IgD-negative memory B cell (primary cell): ENCODE data around the gene FBXO38. TPM values are rescaled to one million over a fixed set of nuclear protein-coding genes. Genes with fewer than 3 reads are reported as not detected.
"Not testable (repeated sequence)": the region's sequence is repeated elsewhere in the genome, so short reads cannot be mapped to it uniquely, and the experiment has no call there.

ENCODE experiments used
- H3K27ac Mint-ChIP-seq, 3 donors: one replicate each; pipeline ENCODE4 v1.8.0; 2020 to 2022; ENCODE audit warnings: mild to moderate bottlenecking in 3 of 3, mixed read lengths in 3 of 3, moderate library complexity in 1 of 3
- H3K27me3 Mint-ChIP-seq: one replicate; pipeline ENCODE4 v1.8.0; 2021; ENCODE audit warnings: mixed read lengths
- H3K36me3 Mint-ChIP-seq: one replicate; pipeline ENCODE4 v1.8.0; 2020; ENCODE audit warnings: mild to moderate bottlenecking, mixed read lengths
- H3K4me1 Mint-ChIP-seq, 3 donors: one replicate each; pipeline ENCODE4 v1.8.0; 2020 to 2022; ENCODE audit warnings: mixed read lengths in 3 of 3, mild to moderate bottlenecking in 1 of 3
- H3K4me3 Mint-ChIP-seq, 4 donors: one replicate each; pipeline ENCODE4 v1.8.0; 2020 to 2022; ENCODE audit warnings: mild to moderate bottlenecking in 4 of 4, mixed read lengths in 4 of 4, moderate library complexity in 3 of 4
- H3K9me3 Mint-ChIP-seq, 3 donors: one replicate each; pipeline ENCODE4 v1.8.0; 2020 to 2021; ENCODE audit warnings: mixed read lengths in 3 of 3, mild to moderate bottlenecking in 1 of 3
- polyA plus RNA-seq: library from polyadenylated mRNA; unstranded; fragments of 300-500 nt; fragmentation: Illumina TruSeq; gene quantifications from one replicate; pipeline ENCODE4 v1.2.3, GENCODE V29; 2021

The FBXO38 gene
- polyA plus RNA-seq, 1 donor from 2014 or later, result 20.1 TPM

DNA sequence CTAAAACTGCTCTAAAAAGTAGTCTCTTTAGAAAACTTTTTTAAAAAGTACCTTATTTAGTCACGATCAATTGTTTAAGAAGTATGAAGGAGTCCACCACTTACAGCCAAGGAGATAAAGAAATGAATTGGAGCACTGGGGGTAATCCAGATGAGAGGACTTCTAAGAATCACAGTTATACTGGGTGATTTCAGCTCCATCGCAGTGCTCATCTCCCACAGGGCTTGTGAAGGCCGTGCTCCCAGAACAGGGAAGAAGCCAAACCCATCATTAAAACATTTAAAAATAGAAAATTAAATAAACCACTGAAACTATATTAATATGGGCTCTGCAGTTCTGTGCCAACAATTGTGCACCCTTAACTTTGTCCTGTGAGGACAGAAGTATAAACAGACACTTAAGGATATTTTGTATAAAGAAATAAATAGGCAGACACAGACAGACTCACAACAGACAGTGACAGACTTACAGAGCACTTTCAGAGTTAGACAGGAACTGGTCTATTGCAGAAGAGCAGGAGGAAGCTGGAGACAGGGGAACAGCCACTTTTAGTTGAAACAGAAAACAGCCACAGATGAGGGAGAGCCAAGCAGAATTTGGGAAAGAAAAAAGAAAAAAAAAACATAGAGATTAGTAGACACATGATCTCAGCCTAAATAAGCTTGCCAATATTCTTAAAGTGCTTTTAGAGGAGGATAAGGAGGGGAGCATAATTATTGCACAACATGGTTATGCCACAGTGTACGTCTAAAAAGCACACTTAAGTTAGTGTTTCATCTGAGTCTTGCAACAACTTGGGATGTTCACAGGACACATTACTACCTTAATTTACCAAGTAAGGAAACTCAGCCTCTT, 81.8 kb downstream of the FBXO38 start:
- peaks cover 4% of the 10 kb centered on the region for H3K27me3 Mint-ChIP-seq
- no peaks in the 10 kb centered on the region for H3K4me1 Mint-ChIP-seq
- H3K4me3 Mint-ChIP-seq, result no peak overlapping the region
- H3K36me3 Mint-ChIP-seq, result no peaks in the 10 kb centered on the region
- H3K27ac Mint-ChIP-seq, result no peak overlapping the region
- H3K9me3 Mint-ChIP-seq, result peaks cover 0 to 4% (median 0%) of the 10 kb centered on the region in 3 donors

DNA sequence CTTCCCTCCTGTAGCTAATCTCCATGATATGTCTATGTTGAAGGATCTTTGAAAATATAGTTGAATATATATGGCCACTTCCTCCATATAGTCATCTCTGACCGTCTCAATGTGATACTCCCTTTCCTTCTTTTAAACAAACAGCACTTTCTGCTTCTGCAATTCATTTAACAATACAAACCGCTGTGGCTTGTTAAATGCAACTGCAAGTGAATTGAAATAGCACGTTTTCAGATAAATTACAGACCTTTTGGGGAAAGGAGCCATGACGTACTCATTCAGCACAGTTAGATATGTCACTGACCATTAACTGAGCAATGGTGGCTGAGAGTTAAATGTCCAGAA, 82.5 kb downstream of the FBXO38 start:
- H3K27me3 Mint-ChIP-seq, result peaks cover 4% of the 10 kb centered on the region
- no peak overlapping the region for H3K4me3 Mint-ChIP-seq
- no peaks in the 10 kb centered on the region for H3K36me3 Mint-ChIP-seq
- no peak overlapping the region for H3K27ac Mint-ChIP-seq
- H3K4me1 Mint-ChIP-seq, result no peaks in the 10 kb centered on the region
- H3K9me3 Mint-ChIP-seq, result peaks cover 0 to 4% (median 0%) of the 10 kb centered on the region in 3 donors

DNA sequence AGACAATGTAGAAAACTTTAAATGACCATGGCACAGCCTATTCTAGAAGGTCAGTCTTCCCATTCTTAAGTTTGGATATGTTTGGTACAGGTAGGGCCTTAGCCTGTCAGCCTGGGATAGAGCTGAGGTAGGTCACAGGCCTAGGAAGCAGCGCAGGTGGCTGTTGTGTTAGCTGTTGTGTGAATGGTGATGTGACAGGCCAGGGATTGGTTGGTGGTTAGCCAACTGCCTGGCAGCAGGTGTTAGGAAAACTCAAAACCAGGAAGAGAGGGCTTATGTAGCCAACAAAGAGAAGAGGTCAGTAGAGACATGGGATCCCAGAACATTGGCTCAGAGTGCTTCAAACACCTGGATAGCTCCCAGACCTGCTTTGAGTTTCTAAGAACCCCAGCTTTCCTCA, 84.2 kb downstream of the FBXO38 start:
- Mint-ChIP-seq H3K4me3 (no peak overlapping the region), H3K4me1 (no peaks in the 10 kb centered on the region), H3K27me3 (peaks cover 3% of the 10 kb centered on the region), H3K36me3 (no peaks in the 10 kb centered on the region), H3K27ac (no peak overlapping the region), H3K9me3 (peaks cover 0 to 4% (median 0%) of the 10 kb centered on the region in 3 donors)

DNA sequence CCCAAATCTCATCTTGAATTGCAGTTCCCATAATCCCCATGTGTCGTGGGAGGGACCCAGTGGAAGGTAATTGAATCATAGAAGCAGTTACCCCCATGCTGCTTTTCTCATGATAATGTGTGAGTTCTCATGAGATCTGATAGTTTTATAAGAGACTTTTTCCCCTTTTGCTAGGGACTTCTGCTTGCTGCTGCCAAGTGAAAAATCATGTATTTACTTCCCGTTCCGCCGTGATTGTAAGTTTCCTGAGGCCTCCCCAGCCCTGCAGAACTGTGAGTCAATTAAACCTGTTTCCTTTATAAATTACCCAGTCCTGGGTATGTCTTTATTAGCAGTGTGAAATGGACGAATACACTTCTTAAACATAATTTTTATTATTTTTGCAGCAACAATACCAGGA, 85.0 kb downstream of the FBXO38 start:
- not testable (repeated sequence) for H3K27ac Mint-ChIP-seq, H3K4me1 Mint-ChIP-seq, H3K4me3 Mint-ChIP-seq, H3K9me3 Mint-ChIP-seq, H3K27me3 Mint-ChIP-seq, H3K36me3 Mint-ChIP-seq

DNA sequence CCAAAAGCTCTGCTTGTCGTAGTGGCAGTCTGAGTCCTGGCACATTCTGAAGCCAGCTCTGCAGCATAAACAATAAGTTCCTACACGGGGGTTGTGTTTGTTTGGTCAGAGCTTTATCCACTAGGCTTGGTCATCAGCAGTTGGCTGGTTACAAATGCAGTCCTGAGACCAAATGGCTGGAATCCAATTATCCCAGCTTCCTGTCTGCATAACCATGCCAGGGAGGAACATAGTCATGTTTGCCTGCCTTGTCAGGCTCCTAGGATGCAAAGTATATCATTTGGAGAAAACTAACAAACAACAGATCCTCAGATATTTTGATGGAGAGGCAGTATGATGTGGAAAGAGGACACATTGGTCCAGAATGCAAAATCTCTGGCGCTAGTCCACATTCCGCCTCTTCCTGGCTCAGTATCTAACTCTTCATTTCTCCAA, 85.8 kb downstream of the FBXO38 start:
- Mint-ChIP-seq H3K4me3 (no peak overlapping the region), H3K4me1 (no peaks in the 10 kb centered on the region), H3K9me3 (peaks cover 0 to 4% (median 0%) of the 10 kb centered on the region in 3 donors), H3K27ac (no peak overlapping the region), H3K36me3 (no peaks in the 10 kb centered on the region), H3K27me3 (peaks cover 3% of the 10 kb centered on the region)

DNA sequence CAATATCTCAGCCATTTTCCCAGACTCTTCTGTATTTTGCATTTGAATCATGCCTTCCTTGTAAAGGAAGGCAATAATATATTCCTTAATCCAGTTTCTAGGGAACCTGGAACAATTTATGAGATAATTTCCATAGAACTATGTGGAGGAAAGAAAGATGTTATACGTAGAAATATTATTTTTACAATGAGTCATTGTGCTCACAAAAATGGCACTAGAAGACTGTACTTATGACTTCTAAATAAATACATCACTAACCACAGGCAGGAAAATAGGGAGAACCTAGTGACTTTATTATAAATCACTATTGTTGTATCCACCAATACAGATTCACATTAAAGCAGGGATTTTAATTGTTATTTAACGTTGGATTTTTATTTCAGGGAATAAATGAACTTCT, 87.6 kb downstream of the FBXO38 start:
- Mint-ChIP-seq H3K4me1 (no peaks in the 10 kb centered on the region), H3K4me3 (no peak overlapping the region), H3K27ac (no peak overlapping the region), H3K9me3 (peaks cover 0 to 4% (median 0%) of the 10 kb centered on the region in 3 donors), H3K36me3 (no peaks in the 10 kb centered on the region), H3K27me3 (peaks cover 2% of the 10 kb centered on the region)

DNA sequence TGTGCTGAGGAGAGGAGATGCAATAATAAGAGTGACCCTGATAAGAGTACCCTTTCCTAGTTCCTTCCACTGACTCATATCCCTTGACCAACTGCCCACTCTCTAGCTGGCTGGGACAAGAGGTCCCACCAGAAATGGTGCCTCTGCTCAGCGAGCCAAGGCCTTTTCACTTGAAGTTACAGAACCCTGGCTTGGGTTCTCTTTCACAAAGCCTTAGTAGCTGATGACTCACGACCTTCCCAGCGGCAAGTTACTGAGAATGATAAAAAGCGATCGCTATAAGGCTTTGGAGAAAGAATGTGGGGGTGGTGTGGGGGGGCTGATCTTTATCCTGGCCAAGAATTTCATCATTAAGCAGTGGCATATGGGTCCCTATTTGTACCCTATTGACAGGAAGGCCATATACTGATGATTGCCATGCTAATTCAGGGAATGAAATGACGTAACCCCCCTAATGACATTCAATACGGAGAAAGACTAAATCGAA, 90.3 kb downstream of the FBXO38 start:
- peaks cover 0 to 2% (median 0%) of the 10 kb centered on the region in 3 donors for H3K9me3 Mint-ChIP-seq
- H3K4me3 Mint-ChIP-seq, result no peak overlapping the region
- peaks cover 14% of the 10 kb centered on the region for H3K27me3 Mint-ChIP-seq
- H3K4me1 Mint-ChIP-seq, result no peaks in the 10 kb centered on the region
- no peaks in the 10 kb centered on the region for H3K36me3 Mint-ChIP-seq
- H3K27ac Mint-ChIP-seq, result no peak overlapping the region

DNA sequence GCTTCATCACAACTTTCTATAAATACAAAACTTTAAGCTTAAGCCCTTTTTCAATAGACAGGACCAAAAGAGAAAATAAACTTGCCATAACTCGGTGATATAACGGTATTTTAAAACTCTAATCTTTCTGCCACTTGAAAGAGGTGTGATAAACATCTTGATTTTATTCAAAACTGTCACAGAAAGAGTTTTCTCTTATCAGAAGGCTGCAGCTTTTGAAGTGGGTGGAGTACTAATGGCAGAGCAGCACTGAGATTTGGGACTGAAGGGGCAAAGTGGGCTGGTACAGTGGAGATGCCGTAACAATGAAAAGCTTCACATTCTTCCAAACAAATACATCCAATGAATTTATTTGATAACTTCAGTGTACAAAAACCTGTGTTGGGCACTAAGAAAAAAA, 92.5 kb downstream of the FBXO38 start:
- H3K9me3 Mint-ChIP-seq, result no peaks in the 10 kb centered on the region
- H3K4me3 Mint-ChIP-seq, result no peak overlapping the region
- no peaks in the 10 kb centered on the region for H3K4me1 Mint-ChIP-seq
- H3K27me3 Mint-ChIP-seq, result peaks cover 15% of the 10 kb centered on the region
- H3K36me3 Mint-ChIP-seq, result no peaks in the 10 kb centered on the region
- H3K27ac Mint-ChIP-seq, result no peak overlapping the region

DNA sequence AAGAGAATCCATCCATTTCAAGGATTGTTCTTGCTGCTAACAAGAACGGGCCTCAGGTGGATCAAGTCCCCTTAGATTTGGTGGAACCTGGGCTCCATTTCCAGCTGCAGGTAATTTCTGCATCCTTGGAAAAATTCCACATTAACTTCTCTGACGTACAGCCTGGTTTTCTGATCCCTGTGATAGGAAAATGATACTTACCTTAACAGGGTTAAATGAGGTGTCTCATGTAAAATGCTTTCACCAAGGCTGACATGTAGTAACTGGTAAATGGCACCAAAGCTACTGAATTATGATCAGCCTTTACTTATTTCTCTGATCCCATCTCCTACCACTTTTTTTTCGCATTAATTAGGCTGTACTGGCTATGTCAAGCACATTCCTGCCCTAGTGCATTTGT, 93.7 kb downstream of the FBXO38 start:
- H3K27me3 Mint-ChIP-seq, result peaks cover 15% of the 10 kb centered on the region
- H3K9me3 Mint-ChIP-seq, result no peaks in the 10 kb centered on the region
- no peak overlapping the region for H3K27ac Mint-ChIP-seq
- H3K4me3 Mint-ChIP-seq, result no peak overlapping the region
- H3K4me1 Mint-ChIP-seq, result peaks cover 0 to 1% (median 0%) of the 10 kb centered on the region in 3 donors
- no peaks in the 10 kb centered on the region for H3K36me3 Mint-ChIP-seq

DNA sequence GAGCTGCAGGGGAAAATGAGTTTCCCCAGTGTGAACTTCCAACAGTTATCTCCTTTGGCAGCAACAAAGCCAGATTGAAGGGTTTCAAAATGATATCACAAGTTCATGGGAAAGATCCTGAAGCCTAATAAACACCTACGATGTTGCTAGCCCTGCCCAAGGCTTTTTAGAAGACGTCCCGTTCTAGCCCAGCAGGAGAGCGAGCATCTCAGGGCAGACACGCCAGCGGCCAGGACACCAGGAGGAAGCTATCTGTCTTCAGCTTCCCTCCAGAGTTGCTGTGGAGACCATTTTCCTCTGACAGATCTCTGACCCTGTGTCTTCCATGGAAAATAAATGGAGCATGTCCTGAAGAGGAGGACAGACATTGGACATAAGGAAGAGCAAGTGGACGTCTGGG, 98.4 kb downstream of the FBXO38 start:
- Mint-ChIP-seq H3K27me3 (peaks cover 13% of the 10 kb centered on the region), H3K4me1 (peaks cover 0 to 4% (median 1%) of the 10 kb centered on the region in 3 donors), H3K9me3 (no peaks in the 10 kb centered on the region), H3K36me3 (no peaks in the 10 kb centered on the region), H3K27ac (peak overlapping the region in 1 of 3 donors; percentile 57), H3K4me3 (no peak overlapping the region)

DNA sequence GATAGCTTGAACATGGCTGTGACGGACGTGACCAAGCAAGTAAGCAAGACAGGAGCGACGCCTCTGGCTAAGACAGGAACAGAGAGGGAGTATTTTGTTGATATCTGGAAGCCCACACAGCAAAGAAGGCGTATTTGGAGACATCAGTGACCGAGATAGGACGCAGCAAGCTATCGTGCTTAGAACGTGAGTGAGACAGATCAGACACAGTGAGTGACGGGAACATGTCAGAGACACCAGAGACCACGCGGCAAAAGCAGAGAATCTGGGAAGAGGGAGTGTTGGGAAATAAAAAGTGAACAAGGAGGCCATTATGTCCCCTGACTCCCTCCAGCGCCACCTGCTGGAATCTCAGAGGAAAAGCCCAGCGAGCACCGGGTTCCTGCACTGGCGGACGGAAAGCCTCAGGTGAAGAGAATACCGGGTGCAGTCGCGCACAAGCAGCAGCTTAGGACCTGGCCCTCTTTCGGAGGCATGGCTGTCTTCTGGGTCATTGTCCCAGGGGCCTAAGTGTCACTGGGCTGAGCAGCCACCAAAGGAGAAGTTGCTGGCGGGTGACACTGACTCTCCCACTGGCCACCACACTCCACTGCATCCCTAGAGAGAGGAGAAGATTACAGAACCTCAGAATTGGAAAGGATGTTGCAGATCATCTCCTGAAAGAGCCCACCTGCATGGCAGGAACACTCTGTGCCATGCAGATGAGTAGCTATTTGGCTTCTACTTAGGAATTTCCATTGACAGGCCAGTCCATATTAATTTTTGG, 99.1 kb downstream of the FBXO38 start:
- no peak overlapping the region for H3K27ac Mint-ChIP-seq
- peaks cover 10% of the 10 kb centered on the region for H3K27me3 Mint-ChIP-seq
- H3K36me3 Mint-ChIP-seq, result no peaks in the 10 kb centered on the region
- peaks cover 0 to 4% (median 1%) of the 10 kb centered on the region in 3 donors for H3K4me1 Mint-ChIP-seq
- H3K9me3 Mint-ChIP-seq, result no peaks in the 10 kb centered on the region
- H3K4me3 Mint-ChIP-seq, result no peak overlapping the region

DNA sequence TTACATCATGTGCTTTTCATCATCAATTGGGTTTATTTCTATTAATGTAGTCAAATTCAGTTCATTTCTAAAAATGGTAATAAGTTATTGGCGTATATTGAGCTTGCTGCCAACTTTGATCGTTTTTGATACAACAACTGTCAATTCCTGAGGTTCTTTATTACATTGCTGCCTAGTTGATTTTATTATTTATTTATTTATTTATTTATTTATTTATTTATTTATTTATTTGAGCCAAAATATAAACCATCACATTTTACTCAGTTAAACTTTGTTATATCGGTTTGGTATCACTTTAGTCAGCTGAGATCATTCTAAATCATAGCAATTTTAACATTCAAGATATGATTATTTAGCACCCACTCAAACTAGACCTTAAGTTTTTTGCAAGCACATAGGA, 100.0 kb downstream of the FBXO38 start:
- H3K9me3 Mint-ChIP-seq, result no peaks in the 10 kb centered on the region
- H3K4me1 Mint-ChIP-seq, result peaks cover 0 to 4% (median 1%) of the 10 kb centered on the region in 3 donors
- H3K27ac Mint-ChIP-seq, result no peak overlapping the region
- peaks cover 6% of the 10 kb centered on the region for H3K27me3 Mint-ChIP-seq
- no peak overlapping the region for H3K4me3 Mint-ChIP-seq
- H3K36me3 Mint-ChIP-seq, result no peaks in the 10 kb centered on the region

DNA sequence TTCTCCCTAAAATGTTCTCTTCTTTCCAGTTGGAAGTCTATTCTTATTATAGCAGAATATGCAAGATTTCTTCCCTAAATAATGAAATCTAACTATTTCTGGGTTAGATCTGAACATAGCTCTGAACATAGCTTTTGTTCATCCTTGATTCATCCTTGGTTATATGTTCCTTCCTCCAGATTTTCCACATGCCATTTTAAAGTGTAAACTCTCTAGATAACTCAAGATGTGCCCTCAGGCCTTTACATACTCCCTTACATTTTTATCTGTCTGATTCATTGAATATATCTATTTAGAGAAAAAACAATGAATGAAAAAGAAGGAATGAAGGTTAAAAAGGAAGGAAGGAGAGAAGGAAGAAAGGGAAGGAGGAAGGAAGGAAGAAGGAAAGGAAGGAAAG, 100.9 kb downstream of the FBXO38 start:
- H3K36me3 Mint-ChIP-seq, result no peaks in the 10 kb centered on the region
- no peaks in the 10 kb centered on the region for H3K9me3 Mint-ChIP-seq
- H3K4me3 Mint-ChIP-seq, result no peak overlapping the region
- peaks cover 0 to 4% (median 1%) of the 10 kb centered on the region in 3 donors for H3K4me1 Mint-ChIP-seq
- H3K27me3 Mint-ChIP-seq, result peaks cover 4% of the 10 kb centered on the region
- peak overlapping the region in 1 of 3 donors; percentile 3 for H3K27ac Mint-ChIP-seq

DNA sequence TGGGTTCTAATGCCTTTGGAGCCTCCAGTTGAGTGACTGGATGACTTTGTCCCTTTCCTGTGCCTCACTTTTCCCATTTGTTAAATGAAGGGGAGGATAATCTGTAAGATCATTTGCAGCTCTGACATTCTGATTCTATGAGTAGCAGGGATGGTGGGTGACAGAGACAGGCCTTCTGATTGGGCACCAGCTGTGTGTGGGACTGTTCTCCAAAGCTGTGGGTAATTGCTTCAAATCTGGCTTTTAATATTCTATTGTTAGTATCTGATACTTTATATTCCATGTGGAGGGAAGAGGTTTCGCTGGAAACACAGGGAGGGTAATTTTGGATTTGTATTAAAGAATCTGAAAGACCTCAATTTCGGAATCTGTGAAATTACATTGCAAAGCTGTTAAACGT, 102.7 kb downstream of the FBXO38 start:
- Mint-ChIP-seq H3K27ac (no peak overlapping the region), H3K4me3 (no peak overlapping the region), H3K9me3 (no peaks in the 10 kb centered on the region), H3K36me3 (no peaks in the 10 kb centered on the region), H3K4me1 (peaks cover 0 to 4% (median 1%) of the 10 kb centered on the region in 3 donors), H3K27me3 (peaks cover 4% of the 10 kb centered on the region)

DNA sequence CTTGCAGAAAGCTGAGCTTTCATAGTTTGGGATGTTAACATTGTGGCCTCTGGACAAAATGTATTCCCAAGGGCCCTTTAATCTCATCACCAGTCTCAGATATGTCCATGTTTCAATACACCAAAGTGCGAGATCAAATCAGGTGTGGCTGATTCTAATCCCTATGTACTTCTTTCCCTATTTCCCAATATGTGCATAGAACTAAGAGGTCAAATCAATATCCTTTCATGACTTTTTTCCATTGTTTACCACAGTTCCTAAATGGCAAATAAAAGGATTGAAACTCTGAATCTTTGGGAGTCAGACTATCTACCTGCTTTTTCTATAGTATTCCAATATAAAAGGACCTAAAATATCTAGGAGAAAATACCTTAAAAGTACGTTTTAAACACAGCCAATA, 105.0 kb downstream of the FBXO38 start:
- Mint-ChIP-seq H3K9me3 (no peaks in the 10 kb centered on the region), H3K27me3 (no peaks in the 10 kb centered on the region), H3K4me1 (no peaks in the 10 kb centered on the region), H3K36me3 (no peaks in the 10 kb centered on the region), H3K4me3 (no peak overlapping the region), H3K27ac (no peak overlapping the region)
